ENCODE measurements around the gene SULT1C2. TPM values are rescaled to one million over a fixed set of nuclear protein-coding genes. Genes with fewer than 3 reads are reported as not detected.

SULT1C2 gene
- total and polyA plus RNA-seq, 8 donors: 5.4 to 36.6 (median 23.6) TPM

DNA sequence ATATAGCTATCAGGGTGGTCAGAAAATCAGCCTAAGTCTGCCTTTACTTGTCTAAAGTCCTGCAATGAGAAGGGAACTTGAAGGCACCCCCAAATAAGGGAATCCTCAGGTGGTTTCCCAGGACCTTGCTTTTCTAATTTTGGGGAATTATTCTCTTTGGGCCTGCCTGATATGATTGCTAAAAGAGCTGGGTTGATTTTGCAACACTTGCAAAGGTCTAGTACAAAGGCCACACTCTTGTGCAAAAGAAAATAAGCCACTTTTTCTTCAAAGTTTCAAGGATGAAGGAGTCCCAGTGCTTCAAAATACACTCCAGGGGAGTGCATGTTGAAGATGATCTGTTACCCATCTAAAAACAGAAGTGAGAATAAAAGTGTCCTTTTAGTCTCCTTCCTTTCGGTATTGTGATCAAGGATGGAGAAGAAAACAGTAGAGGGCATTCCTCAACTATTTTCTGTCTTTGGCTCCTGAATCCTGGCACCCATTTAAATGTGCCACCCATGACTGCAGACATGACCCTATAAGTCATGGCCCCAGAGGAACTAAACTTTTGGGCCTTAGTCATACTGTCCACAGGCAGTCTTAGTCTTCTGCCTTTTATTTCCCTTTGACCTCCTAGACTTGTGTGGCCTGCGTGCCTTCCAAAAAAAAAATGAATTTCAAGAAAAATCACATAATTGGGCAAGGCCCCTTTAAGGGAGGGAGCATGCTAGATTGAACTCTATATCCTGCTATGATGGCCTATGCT is 43.9 kb upstream of the SULT1C2 start:
- intact Hi-C loops (cut with DNase I): no loop called here
- no peaks in the 10 kb centered on the region for H3K4me1 ChIP-seq
- TF ChIP-seq, protein P1, sequence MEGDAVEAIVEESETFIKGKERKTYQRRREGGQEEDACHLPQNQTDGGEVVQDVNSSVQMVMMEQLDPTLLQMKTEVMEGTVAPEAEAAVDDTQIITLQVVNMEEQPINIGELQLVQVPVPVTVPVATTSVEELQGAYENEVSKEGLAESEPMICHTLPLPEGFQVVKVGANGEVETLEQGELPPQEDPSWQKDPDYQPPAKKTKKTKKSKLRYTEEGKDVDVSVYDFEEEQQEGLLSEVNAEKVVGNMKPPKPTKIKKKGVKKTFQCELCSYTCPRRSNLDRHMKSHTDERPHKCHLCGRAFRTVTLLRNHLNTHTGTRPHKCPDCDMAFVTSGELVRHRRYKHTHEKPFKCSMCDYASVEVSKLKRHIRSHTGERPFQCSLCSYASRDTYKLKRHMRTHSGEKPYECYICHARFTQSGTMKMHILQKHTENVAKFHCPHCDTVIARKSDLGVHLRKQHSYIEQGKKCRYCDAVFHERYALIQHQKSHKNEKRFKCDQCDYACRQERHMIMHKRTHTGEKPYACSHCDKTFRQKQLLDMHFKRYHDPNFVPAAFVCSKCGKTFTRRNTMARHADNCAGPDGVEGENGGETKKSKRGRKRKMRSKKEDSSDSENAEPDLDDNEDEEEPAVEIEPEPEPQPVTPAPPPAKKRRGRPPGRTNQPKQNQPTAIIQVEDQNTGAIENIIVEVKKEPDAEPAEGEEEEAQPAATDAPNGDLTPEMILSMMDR (IDR thresholded peaks at IDR 0.05): no peak
- ATAC-seq (no peak), DNase-seq (no peak)
- no peak overlapping the region for H3K4me3 ChIP-seq
- no peaks in the 10 kb centered on the region for H3K36me3 ChIP-seq
- peaks cover 0 to 13% of the 10 kb centered on the region in 2 donors for H3K9me3 ChIP-seq
- H3K27me3 ChIP-seq: no peaks in the 10 kb centered on the region
- no peak overlapping the region for H3K27ac ChIP-seq

DNA sequence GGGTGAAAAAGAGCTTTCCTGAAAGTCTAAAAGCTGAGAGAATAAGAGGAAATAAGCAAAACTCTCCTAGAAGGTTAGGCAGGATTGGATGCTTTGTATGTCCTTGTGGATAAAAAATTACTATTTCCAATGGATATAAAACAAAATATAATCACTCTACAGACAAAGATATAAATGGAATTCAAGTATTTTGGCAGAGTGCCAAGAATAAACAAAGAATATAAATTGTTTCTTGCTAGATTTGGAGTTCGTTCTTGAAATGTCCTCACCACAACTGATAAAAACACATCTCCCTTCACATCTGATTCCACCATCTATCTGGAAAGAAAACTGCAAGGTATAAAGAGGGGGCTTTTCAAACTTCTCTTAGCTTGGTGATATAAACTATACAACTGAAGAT is 35.6 kb upstream of the SULT1C2 start:
- intact Hi-C loops (cut with DNase I): no loop called here
- no peak overlapping the region for H3K27ac ChIP-seq
- ATAC-seq: no peak
- TF ChIP-seq, protein P1 (IDR thresholded peaks at IDR 0.05): no peak
- H3K9me3 ChIP-seq: no peaks in the 10 kb centered on the region
- H3K4me1 ChIP-seq: no peaks in the 10 kb centered on the region
- H3K4me3 ChIP-seq: no peak overlapping the region
- H3K36me3 ChIP-seq: no peaks in the 10 kb centered on the region
- H3K27me3 ChIP-seq: no peaks in the 10 kb centered on the region
- DNase-seq: no peak

DNA sequence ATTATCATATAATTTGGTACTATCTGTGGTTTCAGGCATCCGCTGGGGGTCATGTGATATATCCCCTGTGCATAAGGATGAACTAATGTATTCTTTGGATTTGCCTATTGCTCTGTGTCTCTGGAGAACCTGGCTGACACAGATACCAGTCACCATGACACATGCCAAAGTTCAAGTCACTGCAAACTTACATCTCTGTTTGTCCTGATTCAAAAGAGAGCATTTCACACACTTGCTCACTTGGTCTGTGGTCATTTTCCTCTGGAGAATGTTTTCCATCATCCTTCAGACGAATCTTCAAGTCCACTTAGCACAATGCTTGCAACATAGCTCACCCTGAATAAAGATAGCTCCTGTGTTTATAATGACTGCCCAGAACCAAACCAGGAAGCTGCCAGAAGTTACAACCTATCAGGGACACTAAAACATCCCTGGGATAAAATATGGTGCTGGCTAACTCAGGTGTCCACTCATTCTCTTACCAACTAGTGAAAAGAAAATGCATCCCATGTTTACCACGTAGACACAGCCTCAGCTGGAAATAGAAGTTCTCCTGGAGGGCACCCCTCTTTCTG is 30.9 kb upstream of the SULT1C2 start:
- Histone ChIP-seq H3K9me3 (no peaks in the 10 kb centered on the region), H3K27me3 (no peaks in the 10 kb centered on the region), H3K4me3 (no peak overlapping the region), H3K27ac (no peak overlapping the region), H3K36me3 (no peaks in the 10 kb centered on the region), H3K4me1 (no peaks in the 10 kb centered on the region)
- TF ChIP-seq, protein P1 (IDR thresholded peaks at IDR 0.05): no peak
- peak; percentile 59 for ATAC-seq
- intact Hi-C loops (cut with DNase I): no loop called here
- no peak for DNase-seq

DNA sequence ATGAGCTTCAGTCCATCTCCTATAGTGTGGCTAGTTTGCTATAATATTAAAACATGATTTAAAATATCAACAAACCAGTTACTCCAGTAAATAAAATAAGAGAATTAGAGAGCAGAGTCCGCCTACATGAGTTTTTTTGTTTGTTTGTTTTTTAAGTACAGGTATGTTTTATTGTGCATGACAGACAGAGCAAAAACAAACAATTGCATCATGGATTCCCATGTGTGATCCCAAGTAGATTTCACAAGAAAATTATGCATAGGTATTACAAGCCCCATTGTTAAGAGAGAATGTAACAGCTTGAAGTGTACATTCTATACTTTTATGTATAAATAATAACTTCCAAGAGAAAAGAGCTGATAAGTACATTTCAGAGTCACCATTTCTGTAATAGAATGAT is 27.9 kb upstream of the SULT1C2 start:
- no peaks in the 10 kb centered on the region for H3K27me3 ChIP-seq
- no peak overlapping the region for H3K27ac ChIP-seq
- no peaks in the 10 kb centered on the region for H3K9me3 ChIP-seq
- H3K4me3 ChIP-seq: no peak overlapping the region
- ATAC-seq (no peak), DNase-seq (no peak)
- intact Hi-C loops (cut with DNase I): no loop called here
- no peaks in the 10 kb centered on the region for H3K36me3 ChIP-seq
- TF ChIP-seq, protein P1 (IDR thresholded peaks at IDR 0.05): no peak
- H3K4me1 ChIP-seq: no peaks in the 10 kb centered on the region

DNA sequence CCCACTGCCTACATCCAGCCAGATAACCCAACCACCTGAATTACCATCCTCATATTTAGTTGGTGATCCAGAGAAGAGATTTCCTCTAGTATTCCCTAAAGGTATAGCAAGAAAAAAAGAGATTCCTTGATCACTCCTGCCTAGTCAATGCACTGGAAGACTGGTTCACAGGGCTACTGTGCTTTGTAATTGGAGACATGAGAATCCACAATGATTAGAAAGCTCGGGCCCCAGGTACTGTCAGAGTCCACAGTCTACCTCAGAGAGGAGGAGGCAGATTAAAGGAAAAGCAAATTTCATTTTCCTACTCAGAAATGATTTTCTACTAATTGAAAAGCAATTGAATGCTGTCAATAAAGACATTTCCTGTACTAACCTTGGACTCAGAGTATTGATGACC is 26.7 kb upstream of the SULT1C2 start:
- TF ChIP-seq, protein P1 (IDR thresholded peaks at IDR 0.05): no peak
- no peaks in the 10 kb centered on the region for H3K9me3 ChIP-seq
- intact Hi-C loops (cut with DNase I): no loop called here
- peaks cover 0 to 5% of the 10 kb centered on the region in 2 donors for H3K4me1 ChIP-seq
- H3K27ac ChIP-seq: no peak overlapping the region
- no peak overlapping the region for H3K4me3 ChIP-seq
- H3K36me3 ChIP-seq: no peaks in the 10 kb centered on the region
- ATAC-seq: no peak
- DNase-seq: no peak
- H3K27me3 ChIP-seq: no peaks in the 10 kb centered on the region

All from left lung (tissue), 10 donors.